ENCODE results near the gene HMCN1.

HMCN1 gene

DNA sequence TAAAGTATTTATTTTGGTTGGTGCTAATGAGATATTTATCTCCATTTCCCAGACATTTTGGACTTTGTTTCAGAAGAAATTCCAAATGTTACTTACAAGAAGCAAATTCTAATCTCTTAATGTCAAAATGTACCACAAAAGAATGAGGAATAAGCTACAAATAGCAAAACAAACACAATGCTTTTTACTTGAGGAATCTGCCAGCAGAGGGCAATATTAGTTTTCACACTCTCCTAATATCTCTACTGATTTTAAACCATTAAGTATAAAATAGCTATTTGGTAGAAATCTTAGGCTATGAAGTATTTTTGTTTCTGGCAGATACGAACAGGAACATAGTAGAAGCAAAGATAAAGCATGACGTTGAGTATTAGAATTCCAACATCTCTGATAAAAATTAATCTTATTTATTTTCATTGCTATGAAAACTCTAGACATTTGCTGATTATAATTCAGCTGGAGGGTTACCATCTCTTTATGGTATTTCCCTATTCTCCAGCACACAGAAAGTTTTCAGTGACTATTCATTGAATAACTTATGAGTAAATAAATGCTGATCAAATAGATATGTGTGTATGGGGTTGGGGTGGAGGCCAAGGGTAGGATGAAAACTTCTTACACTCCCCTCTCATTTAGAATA lies 13.4 kb upstream of the HMCN1 start:
- peak; percentile 43 for DNase-seq (ENCODE audit: extremely low read depth, low read depth)
- TF ChIP-seq, protein P1, sequence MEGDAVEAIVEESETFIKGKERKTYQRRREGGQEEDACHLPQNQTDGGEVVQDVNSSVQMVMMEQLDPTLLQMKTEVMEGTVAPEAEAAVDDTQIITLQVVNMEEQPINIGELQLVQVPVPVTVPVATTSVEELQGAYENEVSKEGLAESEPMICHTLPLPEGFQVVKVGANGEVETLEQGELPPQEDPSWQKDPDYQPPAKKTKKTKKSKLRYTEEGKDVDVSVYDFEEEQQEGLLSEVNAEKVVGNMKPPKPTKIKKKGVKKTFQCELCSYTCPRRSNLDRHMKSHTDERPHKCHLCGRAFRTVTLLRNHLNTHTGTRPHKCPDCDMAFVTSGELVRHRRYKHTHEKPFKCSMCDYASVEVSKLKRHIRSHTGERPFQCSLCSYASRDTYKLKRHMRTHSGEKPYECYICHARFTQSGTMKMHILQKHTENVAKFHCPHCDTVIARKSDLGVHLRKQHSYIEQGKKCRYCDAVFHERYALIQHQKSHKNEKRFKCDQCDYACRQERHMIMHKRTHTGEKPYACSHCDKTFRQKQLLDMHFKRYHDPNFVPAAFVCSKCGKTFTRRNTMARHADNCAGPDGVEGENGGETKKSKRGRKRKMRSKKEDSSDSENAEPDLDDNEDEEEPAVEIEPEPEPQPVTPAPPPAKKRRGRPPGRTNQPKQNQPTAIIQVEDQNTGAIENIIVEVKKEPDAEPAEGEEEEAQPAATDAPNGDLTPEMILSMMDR (IDR thresholded peaks at IDR 0.05; ENCODE audit: low read depth, low read length, missing control alignments): peak; percentile 42

DNA sequence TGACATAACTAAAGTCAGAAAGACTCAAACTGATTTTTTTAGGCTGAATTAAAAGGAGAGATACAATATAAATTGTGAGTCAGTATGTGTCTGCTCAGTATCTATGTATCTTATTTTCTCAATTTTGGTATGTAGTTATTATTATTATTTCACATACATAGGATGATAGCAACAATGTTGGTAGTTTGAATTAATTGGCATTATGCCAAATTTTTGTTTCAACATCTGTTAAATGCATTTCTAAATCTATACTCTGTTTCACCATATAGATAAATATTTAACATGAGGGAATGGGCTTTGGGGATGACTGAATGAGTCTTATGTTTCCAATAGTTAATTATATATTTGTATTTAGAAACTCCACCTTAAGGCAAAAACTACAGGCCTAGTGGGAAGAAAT lies 12.6 kb upstream of the HMCN1 start:
- TF ChIP-seq, protein P1 (IDR thresholded peaks at IDR 0.05; ENCODE audit: low read depth, low read length, missing control alignments): no peak
- no peak for DNase-seq (ENCODE audit: extremely low read depth, low read depth)
- no peak overlapping the region for H3K4me3 ChIP-seq (replicated peaks; ENCODE audit: low read depth, low read length)

More for the DNA sequence above, 13.4 kb upstream of the HMCN1 start:
- H3K4me3 ChIP-seq (replicated peaks; ENCODE audit: low read depth, low read length): no peak overlapping the region

DNA sequence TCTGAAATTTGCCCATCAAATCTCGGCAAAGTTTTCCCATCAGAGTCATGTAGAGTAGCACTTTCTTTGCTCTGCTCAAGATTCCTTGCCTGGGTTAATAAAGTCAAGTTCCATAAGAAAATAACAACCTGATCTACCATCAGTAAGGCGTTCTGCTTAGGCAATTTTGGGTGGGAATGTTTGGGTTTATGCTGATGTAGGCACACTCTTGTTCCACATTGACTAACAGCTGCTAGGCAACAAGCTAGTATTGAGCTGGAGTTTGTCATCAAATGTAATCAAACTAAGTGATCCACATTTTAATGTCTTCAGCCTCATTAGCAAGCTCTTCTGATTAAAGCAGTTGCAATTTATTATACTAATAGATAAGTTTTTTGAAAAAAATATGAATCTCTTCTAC lies 12.1 kb upstream of the HMCN1 start:
- DNase-seq (ENCODE audit: extremely low read depth, low read depth): no peak
- H3K4me3 ChIP-seq (replicated peaks; ENCODE audit: low read depth, low read length): no peak overlapping the region
- TF ChIP-seq, protein P1 (IDR thresholded peaks at IDR 0.05; ENCODE audit: low read depth, low read length, missing control alignments): no peak

DNA sequence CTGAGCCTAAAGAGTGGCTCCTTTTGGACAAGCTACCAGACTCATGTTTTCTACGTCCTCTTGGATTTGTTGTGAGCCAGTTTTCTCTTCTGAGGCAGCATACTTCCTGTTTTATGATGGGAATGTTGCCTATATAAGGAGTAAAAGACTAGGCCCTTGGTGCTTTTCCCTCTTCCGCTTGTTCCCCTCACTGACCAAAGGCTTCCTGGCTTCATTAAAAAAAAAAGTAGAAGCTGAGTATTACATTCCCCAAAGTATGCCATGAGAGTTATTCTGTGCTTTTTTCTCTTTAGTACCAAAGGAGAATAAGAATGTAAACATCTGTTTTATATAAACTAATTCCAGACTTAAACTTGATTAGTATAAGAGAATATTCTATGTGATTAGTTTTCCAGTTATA lies 6.5 kb upstream of the HMCN1 start:
- TF ChIP-seq, protein P1 (IDR thresholded peaks at IDR 0.05; ENCODE audit: low read depth, low read length, missing control alignments): no peak
- DNase-seq (ENCODE audit: extremely low read depth, low read depth): no peak
- H3K4me3 ChIP-seq (replicated peaks; ENCODE audit: low read depth, low read length): no peak overlapping the region

DNA sequence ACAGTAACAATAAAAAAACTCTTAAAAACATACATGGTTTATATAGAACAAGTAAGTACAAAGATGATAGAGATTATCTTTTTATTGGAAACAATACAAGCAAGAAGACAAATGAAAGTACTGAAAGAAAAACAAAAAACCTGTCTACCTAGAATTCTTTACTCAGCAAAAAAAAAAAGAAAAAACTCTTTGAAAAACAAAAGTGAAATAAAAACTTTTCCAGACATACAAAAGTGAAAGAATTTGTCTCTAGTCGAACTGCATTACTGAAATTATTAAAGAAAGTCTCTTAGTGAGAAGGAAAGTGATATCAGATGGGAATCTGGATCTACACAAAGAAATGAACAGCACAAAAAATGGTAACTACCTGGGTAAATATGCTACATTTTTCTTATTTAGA lies 2.7 kb upstream of the HMCN1 start:
- no peak for DNase-seq (ENCODE audit: extremely low read depth, low read depth)
- TF ChIP-seq, protein P1 (IDR thresholded peaks at IDR 0.05; ENCODE audit: low read depth, low read length, missing control alignments): no peak
- H3K4me3 ChIP-seq (replicated peaks; ENCODE audit: low read depth, low read length): no peak overlapping the region

DNA sequence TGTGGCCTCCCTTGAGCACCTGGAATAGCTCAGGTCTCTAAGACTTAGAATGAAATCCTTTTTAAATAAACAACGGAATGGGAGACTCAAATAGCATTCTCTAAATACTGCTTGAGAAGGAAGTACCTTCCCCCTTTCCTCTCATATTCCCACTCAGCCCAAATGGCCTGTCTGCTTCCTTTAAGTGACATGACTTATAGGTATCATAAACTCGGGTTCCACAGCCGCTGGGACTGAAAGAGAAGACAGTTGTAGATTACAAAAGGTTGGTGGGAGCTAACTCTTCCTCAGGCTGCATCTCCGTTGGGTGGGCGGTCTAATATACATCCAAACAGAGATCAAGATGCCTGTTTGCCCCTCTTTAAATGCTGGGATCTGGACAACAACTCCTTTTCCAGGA lies 1.2 kb upstream of the HMCN1 start:
- H3K4me3 ChIP-seq (replicated peaks; ENCODE audit: low read depth, low read length): no peak overlapping the region
- DNase-seq (ENCODE audit: extremely low read depth, low read depth): no peak

More for the DNA sequence above, 1.2 kb upstream of the HMCN1 start:
- TF ChIP-seq, protein P1 (IDR thresholded peaks at IDR 0.05; ENCODE audit: low read depth, low read length, missing control alignments): no peak
